ENCODE data around the gene CDH4.

The CDH4 gene

DNA sequence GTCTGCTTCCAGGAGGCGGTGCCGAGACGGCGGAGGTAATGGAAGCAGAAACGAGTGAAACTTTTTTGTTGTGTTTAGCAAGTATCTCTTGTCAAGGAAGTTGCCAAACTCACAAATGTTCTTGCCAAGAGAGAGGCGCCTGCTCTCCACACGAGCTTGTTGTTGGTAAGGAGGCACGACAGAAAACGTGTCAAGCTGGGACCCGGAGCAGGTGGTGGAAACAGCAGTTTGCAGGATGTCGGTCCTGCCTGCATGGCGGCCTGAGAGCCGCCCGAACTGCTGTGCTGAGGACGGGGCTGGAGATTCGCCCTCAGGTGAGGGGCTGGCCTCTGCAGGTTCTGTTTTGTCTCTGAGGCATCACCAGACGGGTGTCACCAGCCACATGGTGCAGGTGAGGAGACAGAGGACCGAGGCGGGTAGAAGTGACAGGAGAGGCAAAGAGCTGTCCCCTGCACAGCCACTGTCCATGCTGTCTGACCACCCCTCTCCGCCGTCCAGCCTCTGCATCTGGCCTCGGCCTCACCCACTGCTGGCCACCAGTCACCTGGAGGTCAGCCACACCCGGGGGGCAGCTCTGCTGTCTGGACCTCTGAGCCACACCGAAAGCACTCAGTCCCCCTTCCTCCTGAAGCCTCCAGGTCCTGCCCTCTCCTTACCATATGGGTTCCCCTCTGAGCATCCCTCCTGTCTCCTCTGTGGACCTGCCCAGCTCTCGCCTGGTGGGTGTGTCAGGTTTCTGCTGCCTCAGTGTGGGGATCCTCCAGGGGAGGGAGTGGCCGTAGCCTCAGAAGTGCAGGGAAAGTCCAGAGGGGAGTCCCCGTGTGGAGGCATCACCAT lies 552.1 kb downstream of the CDH4 start:
- DNase-seq: no peak

DNA sequence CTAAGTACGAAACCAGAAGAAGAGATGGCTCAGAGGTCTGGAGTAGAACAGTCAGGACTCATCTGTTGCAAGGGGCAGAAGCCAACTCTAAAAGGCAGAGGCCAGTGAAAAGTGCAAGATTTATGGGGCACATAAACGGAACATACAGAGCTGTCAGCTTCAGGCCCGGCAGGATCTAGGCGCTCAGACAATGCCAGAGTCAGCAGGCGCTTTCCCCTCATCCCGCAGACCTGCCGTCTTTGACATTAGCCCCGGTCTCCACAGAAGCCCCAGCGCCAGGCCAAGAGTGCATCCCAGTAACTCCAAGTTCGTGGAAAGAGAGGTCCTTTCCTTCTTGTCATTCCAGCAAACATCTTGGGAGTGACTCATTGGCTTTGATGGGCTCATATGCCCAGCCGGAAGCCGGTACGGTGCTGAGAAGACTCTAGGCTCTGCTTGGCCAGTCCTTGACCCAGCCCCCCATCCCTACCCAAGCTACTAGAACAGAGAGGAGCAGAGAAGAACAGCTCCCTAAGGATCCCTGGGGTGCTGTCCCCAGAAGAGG lies 552.8 kb downstream of the CDH4 start:
- no peak for DNase-seq

DNA sequence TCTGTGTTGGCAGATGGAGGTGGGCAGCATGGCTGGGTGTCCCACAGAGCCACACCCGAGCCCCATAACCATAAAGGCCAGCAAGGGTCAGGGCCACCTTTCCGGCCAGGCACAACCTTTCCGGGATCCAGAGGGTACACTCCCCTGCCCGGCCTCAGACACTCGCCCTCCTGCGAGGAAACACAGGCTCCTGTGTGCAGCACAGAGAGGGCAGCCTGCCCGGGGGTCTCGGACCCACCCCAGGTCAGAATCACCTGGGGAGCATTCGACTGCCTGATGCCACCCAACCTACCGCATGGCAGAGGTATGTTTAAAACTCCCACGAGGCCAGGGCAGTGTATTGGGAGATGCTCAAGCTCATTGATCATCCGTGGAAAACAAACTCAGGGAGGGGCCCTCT lies 553.3 kb downstream of the CDH4 start:
- DNase-seq: no peak

DNA sequence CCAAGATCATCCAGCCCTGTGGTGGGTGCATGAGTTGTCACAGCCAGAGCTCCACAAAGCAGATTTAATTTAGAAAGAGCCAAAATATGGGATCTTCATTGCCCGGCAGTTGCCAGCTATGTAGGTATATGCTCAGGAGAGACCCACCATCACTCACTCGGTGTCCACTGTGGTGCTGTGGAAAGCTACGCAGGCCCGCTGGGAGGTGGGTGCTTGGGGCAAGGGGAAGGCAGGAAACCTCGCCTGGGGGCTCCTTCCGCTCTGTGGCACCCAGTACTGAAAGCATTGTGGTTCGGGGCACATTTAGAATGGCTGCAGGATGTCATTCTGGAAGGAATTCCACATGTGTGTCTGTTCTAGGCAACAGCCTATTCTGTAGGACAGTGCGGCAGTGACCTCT lies 553.7 kb downstream of the CDH4 start:
- DNase-seq: no peak

DNA sequence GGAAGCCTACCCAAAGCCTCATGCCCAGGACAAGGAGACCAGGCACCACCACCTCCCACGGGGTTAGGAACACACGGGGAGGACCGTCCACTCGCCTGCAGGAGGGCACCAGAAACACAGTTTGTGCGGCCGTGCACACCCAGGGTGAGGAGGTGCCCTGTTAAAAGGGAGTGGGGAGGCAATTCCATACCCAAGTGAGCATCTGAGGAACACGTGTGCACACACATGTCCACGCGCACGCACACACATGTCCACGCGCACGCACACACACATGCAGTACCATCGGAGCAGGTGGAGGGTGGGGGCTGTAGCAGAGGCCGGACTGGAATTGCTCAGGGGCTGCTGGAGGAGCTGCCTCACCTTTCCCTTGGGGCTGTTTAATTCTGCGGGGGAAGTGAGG lies 554.3 kb downstream of the CDH4 start:
- DNase-seq: no peak

DNA sequence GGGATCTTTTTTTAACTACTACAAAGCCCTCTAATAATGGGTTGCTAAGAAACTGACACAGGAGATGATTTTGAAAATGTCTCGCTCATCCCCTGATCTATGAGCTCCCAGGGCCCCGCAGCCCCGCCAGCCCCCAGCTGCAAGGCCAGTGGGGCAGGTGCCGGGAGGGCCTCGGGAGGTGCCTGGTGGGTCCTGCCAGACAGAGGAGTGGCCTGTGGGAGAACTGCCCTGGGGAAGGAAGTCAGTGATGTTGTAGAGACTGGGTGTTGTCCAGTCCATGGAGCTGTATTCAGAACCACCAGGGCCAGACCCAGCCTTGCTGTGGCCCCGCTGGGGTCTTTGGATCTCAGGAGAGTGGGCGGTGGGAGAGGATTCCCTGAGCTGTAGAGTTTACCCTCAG lies 554.9 kb downstream of the CDH4 start:
- DNase-seq: no peak

DNA sequence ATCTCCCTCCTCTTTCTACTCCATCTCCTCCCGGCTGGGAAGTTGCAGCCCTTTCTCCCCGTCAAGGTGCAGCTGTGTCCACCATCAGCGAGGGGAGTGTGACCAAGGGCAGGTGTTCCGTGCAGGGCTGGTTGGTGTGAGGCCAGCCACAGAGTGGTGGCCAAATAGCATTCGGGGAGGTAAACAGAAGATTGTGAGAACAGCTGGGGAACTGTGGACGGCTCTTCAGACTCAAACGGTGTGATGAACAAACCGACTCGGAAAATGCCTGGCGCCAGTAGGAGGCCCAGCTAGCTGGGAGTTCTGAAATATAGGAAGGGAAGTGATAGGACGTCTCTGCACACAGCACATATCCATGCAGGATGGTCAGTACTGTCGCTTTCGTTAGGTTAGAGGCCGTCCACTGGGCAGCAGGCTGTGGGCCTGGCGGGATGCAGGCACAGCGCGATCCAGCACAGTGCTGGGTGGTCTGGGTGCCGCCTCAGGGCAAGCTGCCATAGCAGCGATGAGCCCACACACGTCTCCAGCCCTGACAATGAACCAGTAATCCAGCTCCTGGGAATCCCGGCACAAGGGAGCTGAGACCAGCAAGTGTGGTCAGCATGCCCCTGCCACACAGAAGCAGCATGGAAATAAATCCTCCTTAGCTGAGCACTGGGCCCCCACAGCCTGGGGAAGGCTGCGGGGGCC lies 555.6 kb downstream of the CDH4 start:
- DNase-seq: no peak

DNA sequence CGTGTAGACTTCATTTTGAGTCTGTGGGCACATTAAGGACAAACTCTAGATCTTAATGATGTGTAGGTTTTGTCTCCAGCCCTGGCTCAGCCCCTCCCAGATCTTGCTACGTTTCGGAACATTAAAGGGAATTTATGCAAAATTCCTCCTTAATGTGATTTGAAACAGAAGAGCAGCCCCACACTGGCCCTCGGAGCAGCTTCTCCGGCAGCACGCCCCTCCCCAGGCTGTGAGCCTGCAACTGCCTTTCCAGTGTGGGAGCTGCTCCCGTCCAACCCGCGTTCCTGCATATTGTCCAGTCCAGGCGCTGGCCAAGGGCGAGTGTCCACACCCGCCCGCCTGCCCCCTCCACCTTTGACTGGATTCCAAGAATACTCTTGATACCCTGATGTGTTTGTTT lies 556.4 kb downstream of the CDH4 start:
- DNase-seq: no peak

DNA sequence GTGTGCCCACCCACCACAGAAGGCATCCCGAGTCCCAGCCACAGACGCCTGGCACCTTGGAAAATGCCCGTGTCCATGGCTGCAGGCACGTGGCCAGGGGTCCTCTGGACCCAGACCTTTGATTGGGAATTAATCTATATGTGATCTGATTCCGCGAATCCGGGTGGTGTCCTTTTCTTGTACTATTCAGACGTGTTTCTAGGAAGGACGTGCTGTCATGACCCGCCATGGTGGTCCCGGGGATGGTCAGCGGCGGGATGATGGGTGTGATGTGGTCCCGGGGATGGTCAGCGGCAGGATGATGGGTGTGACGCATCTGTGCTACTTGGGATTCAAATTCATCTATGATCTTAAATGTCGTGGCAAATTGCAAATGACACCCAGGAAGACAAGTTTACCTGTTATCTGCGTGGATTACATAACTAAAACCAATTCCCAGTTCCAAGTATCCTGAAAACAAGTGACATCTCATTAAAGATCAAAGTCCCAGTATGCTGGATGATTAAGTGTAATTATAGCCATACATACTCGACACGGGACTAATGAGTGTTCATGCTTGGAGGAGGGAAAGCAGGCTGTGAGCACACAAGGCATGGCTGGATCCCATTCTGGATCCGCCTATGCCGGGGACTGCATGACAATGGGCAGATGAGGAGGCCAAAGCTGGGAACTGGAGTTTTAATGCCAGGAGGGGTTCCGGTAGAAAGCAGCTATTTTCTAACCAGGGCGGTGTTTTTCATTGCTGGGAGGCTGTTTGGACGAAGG lies 557.1 kb downstream of the CDH4 start:
- DNase-seq: no peak

DNA sequence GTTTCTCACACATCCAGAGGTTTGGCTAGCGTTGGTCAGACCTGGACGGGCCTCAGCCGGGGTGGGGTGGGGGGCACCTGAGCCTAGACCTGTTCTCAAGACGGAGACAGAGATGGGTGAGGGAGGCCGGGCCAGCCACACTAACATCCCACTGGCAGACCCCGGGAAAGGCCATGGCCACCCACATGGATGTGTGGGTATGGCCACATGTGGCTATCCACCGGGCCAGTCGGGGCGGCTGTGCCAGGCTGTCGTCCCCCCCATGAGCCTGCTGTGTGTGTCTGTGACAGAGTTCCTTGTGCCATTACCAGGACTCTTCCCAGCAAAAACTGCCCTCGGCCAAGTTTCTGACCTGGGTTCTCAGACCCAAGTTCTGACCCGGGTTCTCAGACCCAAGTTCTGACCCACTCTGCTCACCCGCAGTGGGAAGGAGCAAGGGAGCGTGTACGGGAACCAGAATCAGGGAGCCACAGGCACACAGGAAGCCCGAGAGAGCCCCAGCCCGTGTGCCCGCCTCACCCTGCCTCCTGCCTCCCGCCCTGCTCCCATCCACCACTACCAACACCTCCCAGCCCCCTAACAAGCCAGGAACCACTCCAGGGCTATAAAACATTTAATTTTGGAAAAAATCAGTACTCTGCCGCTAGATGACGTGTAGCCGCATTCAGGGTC lies 558.1 kb downstream of the CDH4 start:
- DNase-seq: no peak

DNA sequence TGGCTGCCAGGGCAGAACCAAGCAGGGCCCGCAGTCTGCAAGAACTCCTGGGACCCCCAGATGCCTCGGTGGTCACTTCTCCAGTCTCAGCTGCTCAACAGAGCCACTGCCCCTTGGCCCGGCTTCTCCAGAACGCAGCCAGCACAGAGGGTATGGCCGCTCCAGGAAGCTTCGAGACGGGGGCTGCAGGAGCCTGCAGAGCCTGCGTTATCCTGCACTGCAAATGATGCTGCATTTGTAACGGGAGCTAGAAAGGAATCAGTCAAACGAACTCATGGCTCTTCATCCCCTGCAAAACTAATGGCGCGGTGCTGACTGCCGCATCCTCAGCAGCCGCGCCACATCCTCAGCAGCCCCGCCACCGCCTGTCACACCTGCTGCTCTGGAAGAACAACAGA lies 558.7 kb downstream of the CDH4 start:
- no peak for DNase-seq

DNA sequence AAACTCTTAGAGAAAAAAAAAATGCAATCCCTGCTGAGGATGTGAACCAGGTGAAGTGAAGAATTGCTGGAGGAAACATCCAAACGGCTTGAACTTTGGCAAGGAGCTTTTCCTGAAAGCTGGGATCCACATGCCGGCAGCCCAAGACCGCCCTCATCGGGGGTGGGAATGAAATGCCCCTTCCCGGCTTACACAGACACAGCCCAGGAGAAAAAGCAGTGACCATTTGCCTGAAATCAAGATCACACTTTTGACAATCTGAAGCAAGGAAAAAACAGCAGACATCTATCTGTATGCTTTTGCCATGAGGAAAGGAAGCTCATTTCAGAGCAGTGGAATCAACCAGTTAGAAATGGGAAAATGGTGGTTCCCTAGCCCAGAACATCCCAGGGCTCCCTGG lies 559.1 kb downstream of the CDH4 start:
- DNase-seq: no peak

DNA sequence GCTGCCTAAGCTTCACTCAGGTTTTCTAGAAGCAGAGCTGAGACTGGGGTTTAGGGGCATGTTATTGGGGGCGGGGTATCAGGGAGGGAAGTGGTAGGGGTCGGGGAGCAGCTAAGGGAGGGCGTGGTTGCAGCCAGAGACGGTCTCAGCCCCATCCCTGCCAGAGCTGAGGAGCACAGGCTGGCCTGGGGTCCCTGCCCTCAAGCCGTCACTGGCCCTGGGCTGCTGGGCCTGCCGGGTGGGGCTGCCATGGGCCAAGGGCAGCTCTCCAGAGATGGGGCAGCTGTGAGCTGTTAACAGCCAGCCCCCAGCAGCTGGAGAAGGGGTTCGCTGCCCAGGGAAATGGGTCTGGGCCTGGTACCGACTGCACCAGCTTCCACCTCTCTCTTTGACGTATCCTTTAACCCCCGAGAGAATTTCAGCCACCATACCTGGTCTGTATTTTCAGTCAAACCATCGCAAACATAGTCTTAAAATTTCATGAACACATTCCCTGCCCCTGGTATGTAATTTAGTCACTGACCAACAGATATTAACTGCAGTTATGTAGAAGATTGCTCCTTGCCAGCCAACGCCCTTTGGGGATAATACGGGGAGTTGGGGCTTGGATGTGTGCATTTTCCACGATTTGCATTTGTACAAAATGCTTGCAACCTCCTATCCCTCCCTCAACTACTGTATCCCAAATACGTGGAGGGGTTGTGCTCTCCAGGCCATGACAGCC lies 560.2 kb downstream of the CDH4 start:
- no peak for DNase-seq

DNA sequence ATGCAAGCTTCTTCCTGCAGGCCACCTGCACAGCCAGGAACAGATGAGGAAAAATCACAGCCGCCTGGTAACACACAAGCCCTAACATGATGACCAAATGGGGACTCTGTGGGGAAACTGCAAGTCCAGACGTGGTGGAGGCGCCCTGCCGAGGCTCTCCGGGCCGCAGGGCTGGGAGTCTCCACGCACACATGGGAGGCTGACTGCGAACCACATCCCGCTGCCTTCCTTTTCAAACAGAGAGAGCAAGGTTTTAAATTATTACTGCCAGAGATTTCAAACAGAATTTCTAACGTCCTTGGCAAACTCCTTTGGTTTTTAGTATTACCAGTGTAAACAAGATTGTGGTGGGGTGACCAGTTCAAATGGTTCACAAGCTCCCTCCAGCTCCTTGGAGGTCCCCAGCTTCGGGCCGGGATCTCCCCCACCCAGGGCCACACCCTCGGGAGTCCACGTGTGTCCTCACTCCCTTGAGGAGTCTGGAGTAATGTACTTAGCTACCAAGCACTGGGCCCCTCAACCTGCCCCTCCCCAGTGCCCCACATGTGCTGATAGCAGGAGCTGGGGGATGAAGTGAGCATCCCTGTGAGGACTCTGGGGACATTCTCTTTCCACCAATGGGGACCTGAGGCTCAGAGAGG lies 560.9 kb downstream of the CDH4 start:
- DNase-seq: no peak

DNA sequence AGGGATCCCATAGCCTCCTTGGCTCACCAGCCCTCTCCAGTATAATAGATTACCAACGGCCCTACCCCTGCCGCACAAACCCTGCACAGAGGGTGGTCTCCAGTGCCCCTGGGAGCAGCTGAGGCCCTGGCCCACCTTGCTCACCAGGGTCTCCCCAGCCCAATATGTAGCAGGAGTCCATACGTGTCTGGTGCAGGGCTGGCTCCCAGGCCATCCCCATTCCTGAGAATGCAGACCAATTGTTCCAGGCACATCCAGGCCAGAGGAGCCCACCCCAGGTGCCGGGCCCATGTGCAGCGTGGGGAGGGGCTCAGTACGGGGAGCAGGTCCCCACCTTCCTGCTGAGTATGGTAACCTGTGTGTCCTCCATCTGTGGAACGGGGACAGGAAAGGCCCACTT lies 561.7 kb downstream of the CDH4 start:
- DNase-seq: no peak

DNA sequence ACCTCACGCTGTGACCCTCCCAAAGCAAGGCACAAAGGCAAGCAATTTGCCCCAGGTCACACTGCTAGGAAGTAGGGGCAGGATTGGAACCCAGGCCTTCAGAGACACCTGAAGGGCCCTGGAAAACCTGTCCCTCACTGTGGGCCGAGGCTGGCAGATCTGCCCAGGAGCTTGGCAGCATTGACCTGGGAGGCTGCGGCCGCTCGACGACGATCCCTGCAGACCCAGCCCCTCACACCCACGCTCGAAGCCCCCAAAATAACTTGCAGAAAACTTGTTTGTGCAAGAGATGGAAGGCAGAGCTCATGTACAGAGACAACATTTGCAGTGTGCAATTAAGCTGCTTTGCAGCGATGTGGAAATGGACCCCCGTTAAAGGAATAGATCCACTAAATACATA lies 562.2 kb downstream of the CDH4 start:
- no peak for DNase-seq

DNA sequence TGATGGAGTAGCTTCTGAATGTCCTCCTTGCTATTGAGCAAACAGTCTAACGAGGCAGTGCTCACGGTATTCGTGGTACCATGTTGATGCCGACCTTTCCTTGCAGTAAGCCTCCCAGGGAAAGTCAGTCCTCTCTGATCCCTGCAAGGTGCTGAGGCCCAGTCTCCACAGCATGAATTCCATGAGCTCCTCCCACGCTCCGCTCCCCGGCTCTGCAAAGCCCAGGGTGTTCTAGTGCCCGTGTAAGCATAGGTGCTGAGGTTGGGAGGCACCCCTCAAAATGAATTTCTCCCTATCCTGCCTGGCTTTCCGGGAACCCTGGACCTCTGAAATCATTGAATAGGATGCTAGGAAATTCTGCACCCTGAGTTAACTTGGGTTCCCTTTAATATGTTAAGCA lies 562.7 kb downstream of the CDH4 start:
- DNase-seq: no peak

DNA sequence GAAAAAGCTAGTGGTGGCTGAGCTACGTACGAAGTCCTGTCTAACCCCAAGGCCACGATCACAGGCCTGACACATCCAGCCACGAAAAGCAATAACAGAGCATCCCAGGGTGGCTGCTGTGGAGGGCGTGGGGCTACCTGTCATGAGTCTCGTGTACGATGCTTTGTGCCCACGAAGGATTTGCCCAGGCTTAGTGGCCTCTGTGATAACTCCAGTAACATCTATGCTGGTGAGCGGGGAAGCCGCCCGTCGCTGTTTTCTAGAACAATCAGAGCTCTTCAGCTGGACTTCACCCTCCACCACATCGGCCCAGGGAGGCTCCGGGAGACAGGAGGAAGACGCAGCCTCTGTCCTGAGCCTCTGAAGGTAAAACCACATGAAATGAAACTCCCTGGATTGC lies 563.1 kb downstream of the CDH4 start:
- DNase-seq: no peak

DNA sequence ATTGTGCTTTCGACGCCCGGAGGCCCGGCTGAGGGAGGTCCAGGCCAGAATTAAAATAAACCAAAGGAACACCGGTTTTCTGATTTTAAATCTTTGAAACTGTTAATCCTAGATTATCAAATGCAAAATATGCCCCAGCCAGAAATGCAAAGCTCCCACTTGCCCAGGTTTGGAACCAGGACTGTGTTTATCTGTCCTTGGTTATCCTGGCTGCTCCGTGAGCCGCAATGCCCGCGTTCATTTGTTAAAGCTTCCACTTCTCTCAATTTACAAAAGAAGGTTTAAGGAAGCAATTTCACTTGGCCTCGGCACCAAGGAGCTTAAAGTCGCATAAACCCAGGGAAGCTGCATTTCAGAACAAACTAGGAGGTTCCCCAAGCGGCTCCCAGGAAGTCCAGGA lies 563.6 kb downstream of the CDH4 start:
- DNase-seq: no peak

DNA sequence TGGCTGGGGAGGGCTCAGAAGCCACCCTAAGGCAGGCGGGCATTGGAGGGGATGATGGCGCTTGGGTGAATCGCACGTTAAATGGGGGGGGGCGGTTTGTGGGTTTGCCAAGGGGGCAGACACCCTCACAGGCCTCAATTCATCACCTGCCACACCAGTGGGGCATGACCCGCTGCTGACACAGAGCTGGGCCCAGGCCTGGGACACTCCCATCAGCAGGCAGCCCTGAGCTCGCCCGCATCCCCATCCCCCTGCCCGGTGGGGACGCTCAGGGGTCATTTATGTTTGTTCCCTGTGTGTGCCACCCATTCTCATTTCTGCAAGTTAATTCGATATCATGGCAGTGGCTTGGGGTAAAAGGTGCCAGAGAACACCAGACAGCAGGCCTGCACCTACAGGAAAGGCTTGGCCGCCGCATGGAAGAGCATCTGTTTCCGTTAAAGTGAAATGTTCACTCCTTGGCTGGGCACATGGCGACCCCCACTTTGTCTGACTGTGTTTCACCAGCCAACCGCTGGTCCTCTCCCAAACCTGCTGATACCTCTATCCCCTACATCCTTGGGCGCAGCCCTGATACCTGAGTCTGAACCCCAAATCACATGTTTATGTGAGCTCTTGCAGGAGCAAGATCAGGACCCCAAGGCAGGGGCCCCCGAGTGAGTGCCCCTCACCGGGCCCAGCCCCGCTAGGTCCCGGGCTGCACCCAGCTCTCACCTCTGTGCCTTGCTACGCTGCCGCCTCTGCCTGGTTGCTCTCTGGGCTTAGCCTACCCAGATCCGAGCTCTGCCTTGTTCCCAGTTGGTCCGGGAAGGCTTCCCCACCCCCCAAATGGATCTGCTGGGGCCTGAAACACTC lies 564.8 kb downstream of the CDH4 start:
- no peak for DNase-seq

DNA sequence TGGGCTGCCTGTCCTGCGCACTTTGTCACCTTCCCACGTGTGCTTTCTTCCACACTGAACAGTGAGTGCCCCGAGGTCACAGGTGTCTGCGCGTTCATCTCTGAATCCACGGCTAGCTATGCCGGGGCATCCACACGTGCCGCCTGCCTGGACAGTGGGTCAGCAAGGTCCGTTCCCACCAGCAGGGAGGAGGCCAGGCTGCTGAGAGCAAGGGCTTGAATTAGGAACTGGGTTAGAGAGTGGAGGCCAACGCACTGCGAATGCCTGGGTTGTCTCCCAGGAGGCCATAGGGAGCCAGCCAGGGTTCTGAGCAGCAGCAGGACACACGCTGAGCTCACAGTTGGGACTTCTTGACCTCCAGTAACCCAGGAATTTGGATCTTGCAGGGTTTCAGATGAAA lies 565.5 kb downstream of the CDH4 start:
- DNase-seq: no peak
